ENCODE measurements around the gene CDK5RAP2. TPM values are rescaled to one million over a fixed set of nuclear protein-coding genes. Genes with fewer than 3 reads are reported as not detected.

CDK5RAP2 gene
- total and polyA plus RNA-seq, 9 of the 15 experiments (the other 6 are each of a cell fraction or from before 2014, with no cell fraction given), result 19.9 to 68.8 (median 42.2) TPM

DNA sequence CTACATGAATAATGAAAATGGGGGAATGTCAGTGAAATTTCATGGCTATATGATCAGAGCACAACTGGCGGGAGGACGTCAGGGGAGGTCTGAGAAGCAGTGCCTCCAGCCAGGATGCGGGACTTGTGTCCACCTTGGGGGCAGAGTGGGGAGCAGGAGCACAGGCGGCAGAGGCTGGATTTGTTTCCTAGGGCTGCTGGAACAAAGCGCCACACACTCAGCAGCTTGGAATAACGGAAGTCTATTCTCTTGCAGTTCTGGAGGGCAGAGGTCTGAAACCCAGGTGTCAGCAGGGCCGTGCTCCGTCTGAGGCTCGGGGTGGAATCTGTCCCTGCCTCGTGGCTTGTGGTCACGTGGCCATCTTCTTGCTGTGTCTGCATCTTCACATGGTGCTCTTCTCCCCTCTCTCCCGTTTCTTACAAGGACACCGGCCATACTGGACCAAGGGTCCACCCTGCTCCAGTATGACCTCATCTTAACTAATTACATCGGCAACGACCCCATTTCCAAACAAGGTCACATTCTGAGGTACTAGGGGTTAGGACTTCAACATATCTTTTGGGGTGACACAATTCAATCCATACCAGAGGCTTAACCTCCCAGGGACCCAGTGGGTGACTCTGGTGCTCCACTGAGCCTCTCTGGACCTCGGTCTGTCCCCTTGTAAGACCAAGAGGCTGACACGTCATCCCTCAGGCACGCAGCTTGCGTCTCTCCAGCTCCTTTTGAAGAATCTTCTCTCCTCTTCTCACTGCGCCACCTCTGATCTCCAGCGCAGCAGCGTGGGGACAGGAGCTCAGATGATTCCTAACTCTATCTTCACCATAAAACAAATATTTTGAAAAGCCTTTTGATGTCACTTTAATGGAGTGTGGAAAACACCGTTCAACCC is 202.5 kb downstream of the CDK5RAP2 start:
- intact Hi-C loops (cut with micrococcal nuclease), result no loop called here
- TF ChIP-seq ZNF41 (CRISPR knock-in tag; conservative IDR thresholded peaks at IDR 0.05) (peak; percentile 93), HNRNPLL (IDR thresholded peaks at IDR 0.05; ENCODE audit: low read depth, low read length, poor library complexity, severe bottlenecking) (peak; percentile 57), NCOR1 (IDR thresholded peaks at IDR 0.05) (no peak), RAD51 (IDR thresholded peaks at IDR 0.05; ENCODE audit: borderline replicate concordance, low read depth) (peak; percentile 63), KAT8 (IDR thresholded peaks at IDR 0.05; ENCODE audit: low read depth) (no peak), USF1 (CRISPR knock-in tag; IDR thresholded peaks at IDR 0.05) (peak; percentile 75), JUND (IDR thresholded peaks at IDR 0.05; ENCODE audit: borderline replicate concordance, low read depth, low read length) (peak; percentile 46; the same call in 1 of the 2 replicates), JUND (tag; IDR thresholded peaks at IDR 0.05; ENCODE audit: borderline replicate concordance, low read depth, low read length) (no peak; the same call in 2 of the 3 replicates), NRF1 (conservative IDR thresholded peaks at IDR 0.05 in 1 of 2, IDR thresholded peaks at IDR 0.05 in 1 of 2) (0 out of 4 replicates have a peak, but pooled peaks of 1 of the 2 experiments have one; percentile 15), ATF3 (IDR thresholded peaks at IDR 0.05) (peak; percentile 52; the same call in 1 of the 2 replicates), ATF3 (CRISPR knock-in tag; conservative IDR thresholded peaks at IDR 0.05) (no peak), TFE3 (CRISPR knock-in tag; IDR thresholded peaks at IDR 0.05) (peak; percentile 30; the same call in 1 of the 2 replicates), CBFA2T2 (conservative IDR thresholded peaks at IDR 0.05) (0 out of 2 replicates have a peak, but pooled peaks have one; percentile 15), L3MBTL2 (IDR thresholded peaks at IDR 0.05) (peak; percentile 71)
- TF ChIP-seq, protein P1, sequence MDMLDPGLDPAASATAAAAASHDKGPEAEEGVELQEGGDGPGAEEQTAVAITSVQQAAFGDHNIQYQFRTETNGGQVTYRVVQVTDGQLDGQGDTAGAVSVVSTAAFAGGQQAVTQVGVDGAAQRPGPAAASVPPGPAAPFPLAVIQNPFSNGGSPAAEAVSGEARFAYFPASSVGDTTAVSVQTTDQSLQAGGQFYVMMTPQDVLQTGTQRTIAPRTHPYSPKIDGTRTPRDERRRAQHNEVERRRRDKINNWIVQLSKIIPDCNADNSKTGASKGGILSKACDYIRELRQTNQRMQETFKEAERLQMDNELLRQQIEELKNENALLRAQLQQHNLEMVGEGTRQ (CRISPR knock-in tag; IDR thresholded peaks at IDR 0.05), result peak; percentile 57; the same call in 1 of the 2 replicates

More for the DNA sequence above, 202.5 kb downstream of the CDK5RAP2 start:
- no peak for DNase-seq (ENCODE audit: extremely low read depth in 1 of 4, low spot score in 3 of 4)
- 7% methylated on average over 23 of the region's 23 CpGs for WGBS (ENCODE audit: insufficient coverage, low coverage, missing lambda C conversion rate)
- H2AFZ ChIP-seq (ENCODE audit: low read depth, low read length), result no peak overlapping the region
- ATAC-seq, result peak; percentile 19; the same call in 1 of the 3 replicates
- no peak overlapping the region for H3K4me3 ChIP-seq
- H3K79me2 ChIP-seq (ENCODE audit: control insufficient read depth, insufficient read depth, low read length), result no peaks in the 10 kb centered on the region
- POLR2A ChIA-PET, result interaction anchor here (0.6 to 1.0 kb wide), 2 partner anchors 14 to 26 kb away, joined by 3 to 5 read pairs; no protein-coding TSS in a partner anchor
- no peak overlapping the region for H3K4me2 ChIP-seq (ENCODE audit: insufficient read depth, low read length)
- peaks cover 22 to 48% of the 10 kb centered on the region in 2 experiments for H3K27me3 ChIP-seq (ENCODE audit: control insufficient read depth in 2 of 2, insufficient read depth in 2 of 2, low read length in 2 of 2)
- H3K9ac ChIP-seq (ENCODE audit: insufficient read depth in 1 of 2, low read depth in 2 of 2, low read length in 2 of 2), result no peak overlapping the region
- H3K9me3 ChIP-seq (replicated peaks; ENCODE audit: control insufficient read depth, insufficient read depth, low read depth, low read length), result peaks cover 5% of the 10 kb centered on the region; the same call in 1 of the 2 replicates
- H3K27ac ChIP-seq (ENCODE audit: extremely low read depth, low read depth, low read length), result no peak overlapping the region
- no TSS peak for BruUV-seq (replicated peaks)
- no peaks in the 10 kb centered on the region for H3K36me3 ChIP-seq (ENCODE audit: control insufficient read depth, insufficient read depth, low read length)
- H3K4me1 ChIP-seq (replicated peaks in 1 of 2; ENCODE audit: control insufficient read depth in 2 of 2, insufficient read depth in 2 of 2, low read length in 2 of 2), result no peaks in the 10 kb centered on the region
- FAIRE-seq, result no peak
- in situ Hi-C loops (cut with MboI), result no loop called here
- H4K20me1 ChIP-seq (replicated peaks; ENCODE audit: control insufficient read depth, insufficient read depth, low read length), result no peaks in the 10 kb centered on the region
- no peaks in the 10 kb centered on the region for H3K9me1 ChIP-seq (ENCODE audit: control insufficient read depth, insufficient read depth, low read length)
- CTCF ChIA-PET (ENCODE audit: low intra/inter-chr PET ratio), result no interaction called here

Data from K562 (cell line).